Stimulated activated memory B cell treated with anti-CD40 and anti-IgM and Interleukin-4, amounts not matched to agents 10 μg/mL and 1 μg/mL and 100 μg/mL, for 72 hours (primary cell): ENCODE results near the gene SMIM13.

Experiments
- ATAC-seq: fragments of 150-1000 bp; cut with Tn5 transposase; 2 replicates; pipeline ENCODE4 v1.10.0; 2021
- H3K27ac Mint-ChIP-seq: one replicate; pipeline ENCODE4 v1.8.0; 2022; ENCODE audit warnings: mild to moderate bottlenecking, mixed read lengths
- H3K27me3 Mint-ChIP-seq: one replicate; pipeline ENCODE4 v1.8.0; 2022; ENCODE audit warnings: mixed read lengths
- H3K36me3 Mint-ChIP-seq: one replicate; pipeline ENCODE4 v1.8.0; 2022; ENCODE audit warnings: mixed read lengths
- H3K4me1 Mint-ChIP-seq: one replicate; pipeline ENCODE4 v1.8.0; 2022; ENCODE audit warnings: mixed read lengths
- H3K4me3 Mint-ChIP-seq: one replicate; pipeline ENCODE4 v1.8.0; 2022; ENCODE audit warnings: mild to moderate bottlenecking, moderate library complexity, mixed read lengths
- H3K9me3 Mint-ChIP-seq: one replicate; pipeline ENCODE4 v1.8.0; 2022; ENCODE audit warnings: mixed read lengths

The SMIM13 gene

DNA sequence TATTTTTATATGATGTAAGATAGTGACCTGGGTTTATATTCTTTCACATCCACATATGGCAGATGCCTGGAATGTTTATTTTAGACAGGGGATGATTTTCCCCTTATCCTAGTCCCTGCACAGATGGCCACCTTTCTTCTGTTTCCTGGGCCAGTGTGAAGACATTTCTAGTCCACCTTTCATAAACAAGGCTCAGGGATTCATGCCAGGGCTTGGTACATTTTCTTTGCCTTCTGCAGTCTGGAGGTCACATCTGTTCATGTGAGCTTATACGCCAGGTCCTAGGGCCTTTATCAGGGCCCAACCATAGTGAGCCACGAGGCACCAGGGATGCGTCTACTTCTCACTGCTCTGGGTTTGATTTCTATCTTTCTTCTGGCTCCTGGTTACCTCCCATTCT lies 55.9 kb downstream of the SMIM13 start:
- no peak overlapping the region for H3K27ac Mint-ChIP-seq
- H3K36me3 Mint-ChIP-seq: no peaks in the 10 kb centered on the region
- no peaks in the 10 kb centered on the region for H3K27me3 Mint-ChIP-seq
- peaks cover 10% of the 10 kb centered on the region for H3K4me1 Mint-ChIP-seq
- no peak for ATAC-seq
- H3K4me3 Mint-ChIP-seq: no peak overlapping the region
- no peaks in the 10 kb centered on the region for H3K9me3 Mint-ChIP-seq

DNA sequence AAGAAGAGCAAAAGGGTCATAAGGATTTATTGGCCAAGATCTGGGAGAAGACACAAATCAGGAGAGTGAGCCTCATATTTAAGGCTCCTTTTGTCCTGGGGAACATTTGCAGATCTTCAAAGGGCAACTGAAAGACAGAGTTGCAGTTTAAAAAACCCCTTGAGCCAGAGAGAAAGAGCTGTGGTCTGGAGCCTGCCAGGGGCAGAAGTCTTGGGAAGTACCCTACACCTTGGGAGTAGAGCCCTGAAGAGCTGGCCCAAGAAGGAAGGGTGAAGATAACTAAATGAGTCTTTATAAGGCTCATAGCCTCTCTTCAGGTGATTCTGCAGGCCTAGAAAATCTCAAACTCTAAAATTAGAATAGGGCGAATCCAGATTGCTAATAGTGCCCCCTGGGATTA lies 57.9 kb downstream of the SMIM13 start:
- Mint-ChIP-seq H3K4me3 (no peak overlapping the region), H3K9me3 (no peaks in the 10 kb centered on the region), H3K27ac (no peak overlapping the region), H3K4me1 (peaks cover 8% of the 10 kb centered on the region), H3K36me3 (no peaks in the 10 kb centered on the region), H3K27me3 (no peaks in the 10 kb centered on the region)
- no peak for ATAC-seq

DNA sequence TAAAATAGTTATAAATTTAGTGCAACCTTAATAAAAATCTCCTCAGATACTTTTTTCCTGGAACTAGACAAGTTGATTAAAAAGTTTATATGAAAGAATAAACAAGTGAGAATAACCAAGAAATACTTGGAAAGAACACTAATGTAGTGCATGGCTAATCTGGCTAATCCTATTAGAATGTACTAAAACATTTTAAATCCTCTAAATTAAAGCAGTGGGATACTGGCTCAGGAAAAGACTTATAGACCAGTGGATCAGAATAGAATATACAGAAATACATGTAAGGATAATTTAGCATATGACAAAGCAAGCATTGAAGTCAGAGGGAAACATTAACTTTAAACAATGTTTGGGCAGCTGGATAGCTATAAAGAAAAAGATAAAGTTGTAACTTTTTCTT lies 58.9 kb downstream of the SMIM13 start:
- H3K36me3 Mint-ChIP-seq: no peaks in the 10 kb centered on the region
- no peaks in the 10 kb centered on the region for H3K27me3 Mint-ChIP-seq
- no peak overlapping the region for H3K4me3 Mint-ChIP-seq
- no peaks in the 10 kb centered on the region for H3K9me3 Mint-ChIP-seq
- ATAC-seq: no peak
- no peak overlapping the region for H3K27ac Mint-ChIP-seq
- H3K4me1 Mint-ChIP-seq: peaks cover 8% of the 10 kb centered on the region

DNA sequence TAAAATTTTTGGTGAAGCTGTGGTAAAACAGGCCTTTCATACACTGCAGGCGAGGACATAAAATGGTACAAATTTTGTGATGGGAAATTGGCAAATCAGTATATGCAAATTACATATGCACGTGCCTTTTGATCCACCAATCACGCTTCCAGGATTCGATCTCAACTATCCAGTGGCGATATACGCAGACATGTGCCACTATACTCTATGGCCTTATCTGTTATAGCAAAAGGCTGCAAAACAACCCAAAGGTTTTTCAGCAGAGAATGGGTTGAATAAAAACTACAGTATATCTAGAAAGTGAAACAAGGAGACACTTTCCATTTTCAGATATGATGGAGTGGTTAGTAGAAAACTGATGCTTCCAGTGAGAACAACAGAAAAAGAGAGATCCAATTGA lies 59.8 kb downstream of the SMIM13 start:
- Mint-ChIP-seq H3K27ac (peak overlapping the region; percentile 36), H3K9me3 (no peaks in the 10 kb centered on the region), H3K27me3 (no peaks in the 10 kb centered on the region), H3K36me3 (no peaks in the 10 kb centered on the region), H3K4me1 (peaks cover 8% of the 10 kb centered on the region), H3K4me3 (peak overlapping the region; percentile 79)
- ATAC-seq: no peak

DNA sequence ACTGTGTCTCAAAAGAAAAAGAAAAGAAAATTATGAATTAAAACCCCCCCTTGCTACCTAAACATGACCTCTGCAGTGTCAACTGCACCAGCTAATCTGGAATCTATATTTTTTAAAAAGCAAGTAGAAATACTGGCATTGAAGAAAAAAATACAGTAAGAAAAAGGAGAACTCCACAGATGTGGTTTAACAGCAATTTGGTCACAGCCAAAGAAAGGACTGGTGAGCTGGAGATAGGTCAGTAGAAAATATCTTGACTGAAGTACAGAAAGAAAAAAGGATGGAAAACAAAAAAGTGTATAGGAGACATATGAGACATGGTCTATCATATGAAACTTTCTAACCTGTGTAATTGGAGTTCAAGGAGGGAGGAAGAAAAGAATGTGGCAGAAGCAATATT lies 62.0 kb downstream of the SMIM13 start:
- Mint-ChIP-seq H3K27me3 (no peaks in the 10 kb centered on the region), H3K9me3 (no peaks in the 10 kb centered on the region), H3K36me3 (no peaks in the 10 kb centered on the region), H3K27ac (no peak overlapping the region), H3K4me3 (no peak overlapping the region), H3K4me1 (peaks cover 8% of the 10 kb centered on the region)
- ATAC-seq: no peak

DNA sequence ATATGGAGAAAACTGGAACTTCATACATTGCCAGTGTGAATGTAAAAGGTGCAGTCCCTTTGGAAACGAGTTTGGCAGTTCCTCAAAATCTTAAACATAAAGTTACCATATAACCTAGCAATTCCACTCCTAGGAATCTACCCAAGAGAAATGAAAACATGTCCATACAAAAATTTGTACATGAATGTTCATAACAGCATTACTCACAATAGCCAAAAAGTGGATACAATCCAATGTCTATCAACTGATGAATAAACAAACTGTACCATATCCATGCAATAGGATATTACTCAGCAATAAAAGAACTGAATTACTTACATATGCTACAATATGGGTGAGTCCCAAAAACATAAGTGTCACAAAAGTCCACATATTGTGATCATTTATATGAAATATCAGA lies 66.6 kb downstream of the SMIM13 start:
- H3K36me3 Mint-ChIP-seq: no peaks in the 10 kb centered on the region
- no peak for ATAC-seq
- H3K9me3 Mint-ChIP-seq: no peaks in the 10 kb centered on the region
- no peaks in the 10 kb centered on the region for H3K4me1 Mint-ChIP-seq
- no peak overlapping the region for H3K4me3 Mint-ChIP-seq
- no peaks in the 10 kb centered on the region for H3K27me3 Mint-ChIP-seq
- no peak overlapping the region for H3K27ac Mint-ChIP-seq

DNA sequence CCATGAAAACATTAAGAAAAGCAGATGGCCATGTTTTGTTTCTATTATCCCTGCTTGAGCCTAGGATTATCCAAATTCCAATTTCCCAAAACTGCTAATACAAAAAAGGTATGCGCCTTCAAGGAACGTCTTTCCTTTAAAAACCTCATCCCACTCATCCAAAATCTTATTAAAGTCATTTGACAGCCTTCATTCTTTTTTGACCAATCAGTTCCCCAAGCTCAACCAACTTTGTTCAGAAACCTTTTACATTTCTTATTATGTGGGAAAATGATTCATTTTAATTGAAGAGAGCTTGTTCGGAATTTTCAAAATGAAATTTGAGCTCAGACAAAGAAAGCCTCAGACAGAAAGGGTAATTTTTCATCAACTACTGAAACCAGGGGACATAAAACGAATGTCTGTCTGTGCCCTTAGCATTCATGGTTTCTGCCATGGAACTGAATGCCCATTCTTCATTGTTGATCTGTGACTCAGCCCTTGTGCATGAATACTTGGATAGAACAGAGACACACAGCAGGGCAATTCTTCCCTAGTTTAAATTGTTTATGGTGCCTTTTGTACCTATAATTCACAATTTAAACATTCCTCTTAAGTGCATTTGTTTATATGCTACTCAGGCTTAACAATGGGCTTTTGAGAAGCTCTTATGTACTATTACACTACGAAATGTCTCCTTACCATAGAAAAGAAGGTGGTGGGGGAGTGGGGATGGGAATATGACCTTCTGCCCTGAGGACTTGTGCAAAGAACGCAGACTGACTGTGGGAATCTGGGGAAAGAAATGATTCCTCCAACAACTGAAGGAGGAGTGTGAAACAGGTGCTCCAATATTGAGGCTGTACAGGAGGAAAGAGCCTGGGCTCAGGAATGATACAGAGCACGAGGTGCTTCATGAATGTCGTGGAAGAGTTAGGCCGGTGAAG lies 67.7 kb downstream of the SMIM13 start:
- H3K9me3 Mint-ChIP-seq: no peaks in the 10 kb centered on the region
- H3K4me3 Mint-ChIP-seq: no peak overlapping the region
- no peaks in the 10 kb centered on the region for H3K27me3 Mint-ChIP-seq
- H3K4me1 Mint-ChIP-seq: no peaks in the 10 kb centered on the region
- ATAC-seq: no peak
- no peak overlapping the region for H3K27ac Mint-ChIP-seq
- no peaks in the 10 kb centered on the region for H3K36me3 Mint-ChIP-seq

DNA sequence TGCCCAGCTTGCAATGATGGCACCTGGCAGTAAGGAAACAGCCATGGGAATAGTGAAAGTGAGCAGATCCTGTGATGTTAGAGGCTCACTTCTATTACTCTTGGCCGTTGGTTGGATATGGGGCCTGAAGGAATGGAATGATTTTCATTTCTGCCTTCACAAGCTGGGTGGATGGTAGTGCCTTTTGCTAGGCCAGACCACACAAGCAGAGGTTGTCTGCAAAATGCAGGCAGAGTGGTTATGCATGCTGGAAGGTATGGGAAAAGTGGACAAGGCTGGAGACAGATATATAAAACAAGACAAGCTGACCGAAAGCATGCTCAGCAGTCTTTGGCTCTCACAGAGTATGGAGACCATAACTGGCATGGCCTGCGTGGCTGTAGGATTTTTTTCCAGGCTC lies 68.6 kb downstream of the SMIM13 start:
- Mint-ChIP-seq H3K27ac (no peak overlapping the region), H3K27me3 (no peaks in the 10 kb centered on the region), H3K9me3 (no peaks in the 10 kb centered on the region), H3K36me3 (no peaks in the 10 kb centered on the region), H3K4me3 (no peak overlapping the region), H3K4me1 (no peaks in the 10 kb centered on the region)
- no peak for ATAC-seq

DNA sequence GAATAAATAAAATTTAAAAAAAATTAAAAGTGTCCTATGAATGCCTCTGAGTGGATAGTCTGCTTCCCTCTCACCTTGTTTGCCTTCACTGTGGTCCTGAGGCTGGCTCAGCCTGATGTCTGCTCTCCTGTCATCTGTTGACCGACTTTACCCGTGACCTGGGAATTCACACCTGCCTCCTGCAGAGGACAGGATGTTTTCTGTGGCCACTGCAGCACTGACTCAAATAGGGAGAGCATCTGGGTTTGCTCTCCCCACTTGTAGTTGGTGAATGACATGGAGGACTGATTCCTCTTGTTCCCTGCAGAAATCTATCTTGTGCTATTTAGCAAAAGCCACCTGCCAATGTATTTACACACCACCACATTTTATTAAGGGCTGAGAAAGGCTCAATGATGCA lies 70.3 kb downstream of the SMIM13 start:
- no peak overlapping the region for H3K4me3 Mint-ChIP-seq

DNA sequence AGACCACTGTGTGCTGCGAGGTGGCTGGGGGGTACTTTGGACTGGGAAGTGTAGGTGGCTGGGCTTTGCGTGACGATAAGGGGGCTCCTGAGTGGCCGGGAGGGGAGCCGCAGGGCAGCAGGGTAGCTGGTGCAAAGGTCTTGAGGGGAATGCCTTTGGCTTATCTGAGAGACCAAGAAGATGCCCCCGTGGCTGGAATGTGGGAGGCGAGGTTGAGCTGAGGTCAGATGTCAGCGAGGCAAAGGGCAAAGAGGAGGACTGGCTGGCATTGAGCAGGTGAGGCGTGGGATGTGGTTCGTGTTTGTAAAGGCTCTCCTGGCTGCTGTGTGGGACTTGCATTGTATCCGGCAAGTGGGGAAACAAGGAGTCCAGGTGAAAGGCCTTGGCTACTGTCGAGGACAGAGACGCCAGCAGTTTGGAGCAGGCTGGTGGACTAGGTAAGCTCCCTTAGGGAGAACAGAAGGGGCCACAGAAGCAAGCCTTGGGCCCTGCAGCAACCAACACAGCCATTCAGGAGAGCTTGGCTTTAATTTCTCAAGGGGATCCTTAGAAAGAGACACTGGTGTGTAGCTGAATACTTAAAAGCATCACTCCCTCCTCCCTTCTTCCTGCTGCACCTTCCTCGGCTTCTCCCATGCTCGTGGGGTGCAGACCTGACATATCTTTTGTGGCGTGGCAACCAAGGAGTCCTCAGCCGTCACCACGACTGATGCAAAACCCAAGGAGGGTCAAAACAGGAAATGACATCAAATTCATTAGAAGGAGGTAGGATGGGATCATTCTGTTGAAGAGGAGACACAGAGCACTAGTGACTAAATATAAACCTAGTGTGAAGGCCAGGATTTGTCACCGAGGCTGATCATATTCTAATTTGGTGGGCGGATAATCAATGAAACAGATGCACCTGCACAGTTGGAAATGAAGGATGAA lies 71.3 kb downstream of the SMIM13 start:
- Mint-ChIP-seq H3K4me3 (no peak overlapping the region), H3K27ac (no peak overlapping the region), H3K4me1 (no peaks in the 10 kb centered on the region), H3K27me3 (no peaks in the 10 kb centered on the region), H3K9me3 (no peaks in the 10 kb centered on the region), H3K36me3 (no peaks in the 10 kb centered on the region)
- no peak for ATAC-seq

More for the DNA sequence above, 70.3 kb downstream of the SMIM13 start:
- Mint-ChIP-seq H3K27me3 (no peaks in the 10 kb centered on the region), H3K9me3 (no peaks in the 10 kb centered on the region), H3K36me3 (no peaks in the 10 kb centered on the region), H3K27ac (no peak overlapping the region), H3K4me1 (no peaks in the 10 kb centered on the region)
- ATAC-seq: no peak

DNA sequence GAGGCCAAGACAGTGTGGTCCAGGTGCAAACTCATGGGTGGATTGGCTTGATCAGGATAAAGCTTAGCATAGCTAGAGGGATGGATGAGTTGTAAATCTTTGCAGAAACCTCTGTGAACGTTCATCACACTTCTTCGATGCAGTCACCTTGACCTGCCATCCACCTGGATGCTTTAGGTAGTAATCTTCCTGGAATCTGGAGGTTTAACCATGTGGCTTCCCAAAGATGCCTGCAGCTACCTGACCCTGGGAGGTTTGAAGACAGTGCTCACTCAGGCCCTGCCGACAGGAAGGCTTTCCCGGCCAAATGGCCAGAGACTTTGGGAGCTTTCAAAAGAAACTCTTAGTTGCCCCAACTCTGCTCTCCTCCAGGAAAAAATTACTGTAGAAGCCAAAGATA lies 73.3 kb downstream of the SMIM13 start:
- Mint-ChIP-seq H3K4me1 (no peaks in the 10 kb centered on the region), H3K36me3 (no peaks in the 10 kb centered on the region), H3K27ac (no peak overlapping the region), H3K4me3 (no peak overlapping the region), H3K9me3 (no peaks in the 10 kb centered on the region), H3K27me3 (no peaks in the 10 kb centered on the region)
- ATAC-seq: no peak

DNA sequence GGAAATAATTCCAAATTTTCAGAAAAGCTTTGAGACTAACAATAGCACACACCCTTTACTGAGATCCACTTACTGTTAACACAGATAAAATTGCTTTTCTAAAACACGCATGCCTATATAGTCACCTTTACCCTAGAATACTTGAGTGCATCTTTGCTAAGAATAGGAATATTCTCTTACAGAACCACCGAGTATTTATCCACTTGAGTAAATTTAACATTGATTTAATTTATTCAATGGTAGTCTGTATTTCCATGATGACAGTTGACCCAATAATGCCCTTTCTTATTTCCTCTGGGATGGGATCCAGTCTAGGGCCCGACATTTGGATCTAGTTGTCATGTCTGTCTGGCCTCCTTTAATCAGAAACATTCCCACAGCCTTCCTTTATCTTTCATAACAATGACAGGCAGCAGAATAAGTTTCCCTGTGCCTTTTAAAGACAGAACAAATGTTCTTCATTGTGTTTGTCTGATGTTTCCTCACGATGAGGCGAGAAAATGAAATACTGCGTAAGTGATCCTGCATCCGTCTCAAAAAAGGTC lies 74.5 kb downstream of the SMIM13 start:
- Mint-ChIP-seq H3K27me3 (no peaks in the 10 kb centered on the region), H3K4me3 (no peak overlapping the region), H3K4me1 (peaks cover 11% of the 10 kb centered on the region), H3K27ac (no peak overlapping the region), H3K36me3 (no peaks in the 10 kb centered on the region), H3K9me3 (no peaks in the 10 kb centered on the region)
- no peak for ATAC-seq

DNA sequence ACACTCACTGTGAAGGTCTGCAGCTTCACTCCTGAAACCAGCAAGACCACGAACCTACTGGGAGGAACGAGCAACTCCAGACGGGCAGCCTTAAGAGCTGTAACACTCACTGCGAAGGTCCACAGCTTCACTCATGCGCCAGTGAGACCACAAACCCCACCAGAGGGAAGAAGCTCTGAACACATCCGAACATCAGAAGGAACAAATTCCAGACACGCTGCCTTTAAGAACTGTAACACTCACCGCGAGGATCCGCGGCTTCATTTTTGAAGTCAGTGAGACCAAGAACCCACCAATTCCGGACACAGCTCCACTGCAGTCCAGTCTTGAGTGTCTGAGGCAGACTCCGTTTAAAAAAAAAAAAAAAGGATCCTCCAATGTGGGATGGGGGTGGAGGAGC lies 78.3 kb downstream of the SMIM13 start:
- Mint-ChIP-seq H3K27ac (no peak overlapping the region), H3K9me3 (no peaks in the 10 kb centered on the region), H3K27me3 (no peaks in the 10 kb centered on the region), H3K4me3 (no peak overlapping the region), H3K36me3 (no peaks in the 10 kb centered on the region), H3K4me1 (peaks cover 11% of the 10 kb centered on the region)
- no peak for ATAC-seq

DNA sequence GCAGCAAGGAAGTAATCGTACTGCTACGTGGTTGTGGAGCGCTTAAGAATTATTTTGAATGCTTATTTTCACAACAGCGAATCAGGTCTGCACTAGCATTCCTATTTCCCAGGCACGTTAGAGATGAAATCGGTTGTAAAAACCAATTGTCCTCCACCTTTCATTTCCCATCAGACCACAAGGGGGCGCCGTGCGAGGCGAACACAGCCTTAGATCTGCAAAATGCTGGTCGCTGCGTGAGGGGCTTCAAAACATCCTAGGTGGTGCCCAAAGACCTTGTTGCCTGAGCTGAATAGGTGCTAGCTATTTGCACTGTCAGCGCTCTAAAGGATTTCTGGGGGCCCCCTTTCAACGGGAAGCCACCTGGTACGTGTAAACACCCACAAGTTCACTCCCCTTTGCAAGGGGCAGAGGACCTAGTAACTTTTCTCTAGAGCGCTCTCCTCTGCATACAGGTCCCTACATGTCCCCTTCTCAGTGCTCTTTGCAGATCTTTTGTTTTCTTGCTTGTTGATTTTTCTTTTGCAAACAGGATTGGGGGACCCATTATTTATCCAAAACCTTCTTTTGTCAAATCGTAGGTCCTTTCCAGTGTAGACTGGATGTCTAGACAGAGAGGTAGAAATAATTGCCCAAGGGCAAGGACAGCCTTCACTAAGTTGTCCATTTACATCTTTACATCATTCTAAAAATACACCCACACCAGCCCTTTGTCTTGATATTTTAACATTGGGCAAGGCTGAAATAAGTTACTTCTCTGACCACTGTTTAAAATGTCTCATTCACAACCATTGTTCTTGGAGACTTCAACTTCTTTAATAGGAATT lies 79.1 kb downstream of the SMIM13 start:
- Mint-ChIP-seq H3K27me3 (no peaks in the 10 kb centered on the region), H3K9me3 (no peaks in the 10 kb centered on the region), H3K27ac (no peak overlapping the region), H3K4me1 (peaks cover 11% of the 10 kb centered on the region), H3K36me3 (no peaks in the 10 kb centered on the region), H3K4me3 (peak overlapping the region; percentile 35)
- ATAC-seq: peak; percentile 59

DNA sequence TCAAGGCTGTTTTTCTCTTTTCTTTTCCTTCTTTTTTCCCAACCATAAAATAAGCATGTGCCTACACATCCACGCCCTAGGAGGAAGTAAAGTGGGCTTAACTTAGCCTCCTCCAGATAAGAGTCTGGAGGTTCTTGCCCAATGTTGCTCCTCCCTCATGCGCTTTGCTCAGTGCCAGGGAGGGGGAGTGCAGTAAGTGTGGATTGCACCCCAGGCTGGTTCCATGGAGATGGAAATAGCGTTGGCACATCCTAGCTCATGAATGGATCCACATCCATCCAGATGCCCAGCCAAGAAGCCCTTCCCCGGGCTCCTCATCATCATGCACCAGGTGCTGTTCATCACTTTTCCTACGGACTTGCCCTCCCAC lies 80.6 kb downstream of the SMIM13 start:
- Mint-ChIP-seq H3K4me1 (peaks cover 11% of the 10 kb centered on the region), H3K9me3 (no peaks in the 10 kb centered on the region), H3K4me3 (no peak overlapping the region), H3K36me3 (no peaks in the 10 kb centered on the region), H3K27me3 (no peaks in the 10 kb centered on the region), H3K27ac (no peak overlapping the region)
- ATAC-seq: no peak
